ENCODE data around the gene APOBEC3A. TPM values are rescaled to one million over a fixed set of nuclear protein-coding genes. Genes with fewer than 3 reads are reported as not detected.

Gene APOBEC3A
- total RNA-seq, 1 donor from 2014 or later: 0.12 TPM

Other genes with a start within 250 kb of the APOBEC3A start
- 67.8 and 88.2 TPM in 2 replicates for gene SUN2, start 201.6 kb upstream of the APOBEC3A start, total RNA-seq
- 12.2 and 19.9 TPM in 2 replicates for gene DNAL4, start 163.5 kb upstream of the APOBEC3A start, total RNA-seq
- 0.58 and 0.72 TPM in 2 replicates for gene NPTXR, start 113.6 kb upstream of the APOBEC3A start, total RNA-seq
- 36.7 and 43.5 TPM in 2 replicates for gene CBX6, start 85.4 kb upstream of the APOBEC3A start, total RNA-seq
- 67.3 and 68.1 TPM in 2 replicates for gene APOBEC3B, start 24.7 kb downstream of the APOBEC3A start, total RNA-seq
- 15.6 and 18.5 TPM in 2 replicates for gene APOBEC3C, start 56.6 kb downstream of the APOBEC3A start, total RNA-seq
- gene APOBEC3D, start 63.5 kb downstream of the APOBEC3A start, total RNA-seq: 0.46 and 0.58 TPM in 2 replicates
- 1.7 and 8.5 TPM in 2 replicates for gene APOBEC3F, start 83.3 kb downstream of the APOBEC3A start, total RNA-seq
- gene APOBEC3G, start 119.7 kb downstream of the APOBEC3A start, total RNA-seq: 5.5 and 6.9 TPM in 2 replicates
- not detected in 2 replicates for gene APOBEC3H, start 139.6 kb downstream of the APOBEC3A start, total RNA-seq
- gene CBX7, start 195.1 kb downstream of the APOBEC3A start, total RNA-seq: 1.7 and 5.8 TPM in 2 replicates

All from epithelial cell of proximal tubule (primary cell).